K562 (cell line): ENCODE measurements around the gene ATP6V1F. TPM values are rescaled to one million over a fixed set of nuclear protein-coding genes. Genes with fewer than 3 reads are reported as not detected.

Experiments used
- BRD9 ChIP-seq: fragments of 450-650 bp; IDR thresholded peaks from 2 replicates; pipeline ENCODE4 v1.6.1; 2018; ENCODE audit warnings: low read depth; ENCODE audit not compliant: partially characterized antibody
- CTBP1 ChIP-seq: fragments of 450-650 bp; IDR thresholded peaks from 2 replicates; pipeline ENCODE4 v1.6.1; 2016; ENCODE audit warnings: borderline replicate concordance
- ELF4 ChIP-seq: fragments of 450-650 bp; formaldehyde crosslinking; IDR thresholded peaks from 2 replicates; pipeline ENCODE4 v1.4.0; 2022; ENCODE audit warnings: missing genetic modification characterization
- FOSL1 ChIP-seq: fragments of 200-800 bp; sonication (Bioruptor generic); conservative IDR thresholded peaks from 2 replicates; pipeline ENCODE4 v1.6.1; 2016; ENCODE audit warnings: missing genetic modification characterization, missing compliant biosample characterization
- FOXJ3 ChIP-seq: sonication (generic); formaldehyde crosslinking; IDR thresholded peaks from 2 replicates; pipeline ENCODE4 v1.4.0; 2020; ENCODE audit warnings: mild to moderate bottlenecking, missing genetic modification reagents
- FOXK1 ChIP-seq: sonication (generic); formaldehyde crosslinking; IDR thresholded peaks from 2 replicates; pipeline ENCODE4 v1.8.0; 2022; ENCODE audit warnings: missing genetic modification reagents, mild to moderate bottlenecking, borderline replicate concordance
- HES1 ChIP-seq: fragments of 450-650 bp; IDR thresholded peaks from 2 replicates; pipeline ENCODE4 v1.6.1; 2016; ENCODE audit warnings: low read depth, mild to moderate bottlenecking, moderate library complexity
- KDM1A ChIP-seq, 2 experiments: fragments of 450-650 bp; IDR thresholded peaks; 2 replicates each; pipeline ENCODE4 v1.6.1; 2016; ENCODE audit warnings: mild to moderate bottlenecking in 2 of 2
- NCOA6 ChIP-seq: fragments of 450-650 bp; IDR thresholded peaks from 2 replicates; pipeline ENCODE4 v1.6.1; 2017; ENCODE audit warnings: mild to moderate bottlenecking
- PBX2 ChIP-seq, 2 experiments: IDR thresholded peaks in 1 of 2; conservative IDR thresholded peaks in 1 of 2; 2 replicates each; pipeline ENCODE4 v1.6.1; 2016; ENCODE audit warnings: low read depth in 2 of 2, mild to moderate bottlenecking in 1 of 2, missing compliant biosample characterization in 1 of 2, missing genetic modification characterization in 1 of 2, moderate library complexity in 1 of 2
- RB1 ChIP-seq: fragments of 450-650 bp; IDR thresholded peaks from 2 replicates; pipeline ENCODE4 v1.6.1; 2017; ENCODE audit warnings: low read depth, mild to moderate bottlenecking
- SMARCA5 ChIP-seq: fragments of 450-650 bp; IDR thresholded peaks from 2 replicates; pipeline ENCODE4 v1.6.1; 2016
- TBP ChIP-seq: optimal IDR thresholded peaks from 2 replicates; pipeline ENCODE3; 2011; ENCODE audit warnings: low read depth, low read length, improper control_type of control experiment
- TCF15 ChIP-seq: fragments of 250-450 bp; sonication (Bioruptor Pico); IDR thresholded peaks from 2 replicates; pipeline ENCODE4 v1.8.0; 2022; ENCODE audit warnings: moderate library complexity, mild to moderate bottlenecking, inconsistent platforms
- YY1 ChIP-seq, 3 experiments: IDR thresholded peaks; 2 replicates each; pipeline ENCODE4 v1.6.1; 2011; ENCODE audit warnings: low read length in 2 of 3, mild to moderate bottlenecking in 2 of 3, moderate library complexity in 2 of 3, borderline replicate concordance in 1 of 3, control low read depth in 1 of 3, low read depth in 1 of 3; ENCODE audit not compliant: insufficient read depth in 3 of 3, insufficient replicate concordance in 2 of 3, control insufficient read depth in 1 of 3, insufficient read length in 1 of 3; ENCODE audit errors: extremely low read depth in 1 of 3
- ZC3H11A ChIP-seq: IDR thresholded peaks from 2 replicates; pipeline ENCODE4 v1.6.1; 2012; ENCODE audit warnings: low read depth, low read length, improper control_type of control experiment
- ZFP1 ChIP-seq: fragments of 450-650 bp; formaldehyde crosslinking; IDR thresholded peaks from 2 replicates; pipeline ENCODE4 v1.4.0; 2020; ENCODE audit warnings: mild to moderate bottlenecking, mixed read lengths
- ZHX1 ChIP-seq: fragments of 150-350 bp; conservative IDR thresholded peaks from 2 replicates; pipeline ENCODE4 v1.6.1; 2014; ENCODE audit warnings: low read length
- ZKSCAN8 ChIP-seq: fragments of 200-800 bp; sonication (Bioruptor generic); IDR thresholded peaks from 2 replicates; pipeline ENCODE4 v1.6.1; 2016; ENCODE audit warnings: missing genetic modification characterization, missing compliant biosample characterization
- ZNF12 ChIP-seq: sonication (generic); formaldehyde crosslinking; IDR thresholded peaks from 2 replicates; pipeline ENCODE4 v1.4.0; 2020; ENCODE audit warnings: mild to moderate bottlenecking, missing genetic modification reagents
- ZNF586 ChIP-seq: fragments of 450-650 bp; formaldehyde crosslinking; conservative IDR thresholded peaks from 2 replicates; pipeline ENCODE4 v1.4.0; 2020; ENCODE audit warnings: mild to moderate bottlenecking, moderate library complexity
- polyA plus RNA-seq, 8 experiments: library from polyadenylated mRNA; depleted of rRNA in 4 of 8; stranded (reverse) in 5 of 8; unstranded in 3 of 8; fragments of >200 nt; fragmentation: Nextera tagmentation in 2 of 8; fragmentation: Illumina TruSeq in 1 of 8; extraction: Ambion mirVana in 2 of 8; extraction: Trizol in 1 of 8; gene quantifications; 2 replicates each; pipeline versions ENCODE4 v1.2.1 to v1.2.3, GENCODE V29; 2011 to 2014; ENCODE audit warnings: inconsistent platforms in 1 of 8, missing spikeins in 1 of 8
- total RNA-seq, 7 experiments: library from RNA; depleted of rRNA in 6 of 7; stranded (reverse); fragments of >200 nt in 6 of 7; fragmentation: Illumina TruSeq in 2 of 7; extraction: Trizol in 2 of 7; gene quantifications; 2 replicates each; pipeline versions ENCODE4 v1.2.1 to v1.2.3, GENCODE V29; 2011 to 2021; ENCODE audit warnings: low replicate concordance in 1 of 7

Gene ATP6V1F
- total and polyA plus RNA-seq, 9 of the 15 experiments (the other 6 are each of a cell fraction or from before 2014, with no cell fraction given) = 206 to 1,123 (median 542) TPM

- TF ChIP-seq ZNF586 (CRISPR knock-in tag) = no peak
- TF ChIP-seq KDM1A (IDR thresholded peaks at IDR 0.05) = peak; percentile 93 to 94
- no peak for TF ChIP-seq ZFP1 (CRISPR knock-in tag)
- no peak for TF ChIP-seq TCF15
- no peak for TF ChIP-seq ZKSCAN8 (CRISPR knock-in tag)
- TF ChIP-seq FOXJ3 = no peak
- no peak for TF ChIP-seq YY1 (IDR thresholded peaks at IDR 0.05; ENCODE audit: borderline replicate concordance in 1 of 3, control insufficient read depth in 1 of 3, extremely low read depth in 1 of 3, insufficient read depth in 3 of 3, insufficient read length in 1 of 3, insufficient replicate concordance in 2 of 3, low read depth in 1 of 3, low read length in 2 of 3)
- peak; percentile 73; the same call in 1 of the 2 replicates for TF ChIP-seq FOXK1
- TF ChIP-seq ZC3H11A = no peak
- TF ChIP-seq ZNF12 (CRISPR knock-in tag) = no peak
- peak; percentile 6; the same call in 1 of the 2 replicates for TF ChIP-seq RB1
- TF ChIP-seq CTBP1 = peak; percentile 91; the same call in 1 of the 2 replicates
- TF ChIP-seq ELF4 (CRISPR knock-in tag) = peak; percentile 95
- TF ChIP-seq TBP = peak; percentile 64
- no peak for TF ChIP-seq NCOA6
- no peak for TF ChIP-seq ZHX1
- peak; percentile 84 for TF ChIP-seq HES1
- TF ChIP-seq SMARCA5 = no peak
- TF ChIP-seq PBX2 (CRISPR knock-in tag; IDR thresholded peaks at IDR 0.05; ENCODE audit: low read depth) = no peak
- no peak for TF ChIP-seq PBX2 (tag; conservative IDR thresholded peaks at IDR 0.05; ENCODE audit: low read depth)
- peak; percentile 28 for TF ChIP-seq BRD9
- peak; percentile 21; the same call in 1 of the 2 replicates for TF ChIP-seq FOSL1 (tag)
Observed at GRCh38 chr7:128860158-128861073, 2.2 kb upstream of the ATP6V1F start (continued).
